ENCODE data around the gene REXO4. TPM values are rescaled to one million over a fixed set of nuclear protein-coding genes. Genes with fewer than 3 reads are reported as not detected.

The REXO4 gene
- total and polyA plus RNA-seq, 2 of the 4 experiments (the other 2 are of a cell fraction), result 16.1 to 21.8 TPM

DNA sequence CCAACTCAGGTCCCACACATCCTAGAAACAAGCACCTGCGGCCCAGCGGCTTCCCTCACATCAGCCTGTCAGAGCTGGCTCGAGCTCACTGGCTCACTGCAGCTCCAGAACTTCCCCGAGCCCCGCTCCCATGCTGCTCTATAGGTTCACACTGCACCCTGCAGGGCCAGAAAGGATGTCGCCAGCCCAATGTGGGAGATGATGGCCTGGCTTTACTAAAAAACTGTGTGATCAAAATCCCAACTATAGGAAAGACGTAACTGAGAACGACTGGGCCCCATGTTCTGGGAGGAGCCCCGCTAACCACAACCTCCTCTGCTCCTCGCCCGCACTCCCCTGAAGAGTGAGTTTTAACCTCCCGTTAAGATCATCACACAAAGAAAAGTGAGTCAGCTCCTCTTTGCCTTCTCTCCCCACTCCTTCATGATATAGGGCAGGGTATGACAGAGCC, 46.5 kb downstream of the REXO4 start:
- no peak overlapping the region for H2AK9ac ChIP-seq (replicated peaks; ENCODE audit: low read depth, low read length, poor library complexity)
- no peak overlapping the region for H3K23ac ChIP-seq (ENCODE audit: low read depth, low read length)
- no peak overlapping the region for H2BK20ac ChIP-seq (ENCODE audit: low read depth, low read length)
- H4K8ac ChIP-seq (ENCODE audit: low read depth in 2 of 2, low read length in 2 of 2), result no peak overlapping the region
- BruUV-seq (replicated peaks), result no TSS peak
- H3K36me3 ChIP-seq (ENCODE audit: control insufficient read depth, insufficient read depth, low read length), result peaks cover 61% of the 10 kb centered on the region
- H2AK5ac ChIP-seq (ENCODE audit: low read depth, low read length), result no peak overlapping the region
- H3K4me2 ChIP-seq (ENCODE audit: low read depth, low read length), result peak overlapping the region; percentile 9; the same call in 1 of the 2 replicates
- H3K56ac ChIP-seq (ENCODE audit: extremely low read depth, insufficient read depth, low read length), result no peak overlapping the region
- no peak overlapping the region for H3K27ac ChIP-seq (ENCODE audit: insufficient read depth, low read length)
- no peaks in the 10 kb centered on the region for H3K9me3 ChIP-seq (ENCODE audit: control insufficient read depth, insufficient read depth, low read length)
- H3K4me3 ChIP-seq (ENCODE audit: insufficient read depth, low read depth, low read length), result no peak overlapping the region
- H2AFZ ChIP-seq (replicated peaks; ENCODE audit: low read length, poor library complexity), result no peak overlapping the region
- ATAC-seq (ENCODE audit: low read depth) (no peak), DNase-seq (no peak)
- no peaks in the 10 kb centered on the region for H3K27me3 ChIP-seq (ENCODE audit: control insufficient read depth, insufficient read depth, low read length)
- CTCF ChIA-PET, result no interaction called here
- no peak overlapping the region for H3K9ac ChIP-seq (ENCODE audit: low read depth, low read length)
- H3K79me1 ChIP-seq (ENCODE audit: low read depth in 1 of 2, low read length in 2 of 2), result peaks cover 7 to 55% of the 10 kb centered on the region in 2 experiments
- intact Hi-C loops (cut with micrococcal nuclease), result no loop called here
- no peak overlapping the region for H4K91ac ChIP-seq (ENCODE audit: insufficient read depth, low read depth, low read length)
- H4K20me1 ChIP-seq (ENCODE audit: insufficient read depth, low read length), result peaks cover 90% of the 10 kb centered on the region
- TF ChIP-seq, protein P1, sequence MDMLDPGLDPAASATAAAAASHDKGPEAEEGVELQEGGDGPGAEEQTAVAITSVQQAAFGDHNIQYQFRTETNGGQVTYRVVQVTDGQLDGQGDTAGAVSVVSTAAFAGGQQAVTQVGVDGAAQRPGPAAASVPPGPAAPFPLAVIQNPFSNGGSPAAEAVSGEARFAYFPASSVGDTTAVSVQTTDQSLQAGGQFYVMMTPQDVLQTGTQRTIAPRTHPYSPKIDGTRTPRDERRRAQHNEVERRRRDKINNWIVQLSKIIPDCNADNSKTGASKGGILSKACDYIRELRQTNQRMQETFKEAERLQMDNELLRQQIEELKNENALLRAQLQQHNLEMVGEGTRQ (IDR thresholded peaks at IDR 0.05; ENCODE audit: low read depth, low read length), result no peak
- TF ChIP-seq NFE2L2 (IDR thresholded peaks at IDR 0.05; ENCODE audit: low read depth, low read length) (no peak), MAZ (IDR thresholded peaks at IDR 0.05; ENCODE audit: borderline replicate concordance, low read depth, low read length) (no peak), CHD1 (IDR thresholded peaks at IDR 0.05; ENCODE audit: low read depth, low read length) (no peak), POLR2A (IDR thresholded peaks at IDR 0.05; ENCODE audit: low read depth, low read length) (no peak), RCOR1 (IDR thresholded peaks at IDR 0.05; ENCODE audit: insufficient replicate concordance, low read length) (no peak)
- TF ChIP-seq, protein P2, sequence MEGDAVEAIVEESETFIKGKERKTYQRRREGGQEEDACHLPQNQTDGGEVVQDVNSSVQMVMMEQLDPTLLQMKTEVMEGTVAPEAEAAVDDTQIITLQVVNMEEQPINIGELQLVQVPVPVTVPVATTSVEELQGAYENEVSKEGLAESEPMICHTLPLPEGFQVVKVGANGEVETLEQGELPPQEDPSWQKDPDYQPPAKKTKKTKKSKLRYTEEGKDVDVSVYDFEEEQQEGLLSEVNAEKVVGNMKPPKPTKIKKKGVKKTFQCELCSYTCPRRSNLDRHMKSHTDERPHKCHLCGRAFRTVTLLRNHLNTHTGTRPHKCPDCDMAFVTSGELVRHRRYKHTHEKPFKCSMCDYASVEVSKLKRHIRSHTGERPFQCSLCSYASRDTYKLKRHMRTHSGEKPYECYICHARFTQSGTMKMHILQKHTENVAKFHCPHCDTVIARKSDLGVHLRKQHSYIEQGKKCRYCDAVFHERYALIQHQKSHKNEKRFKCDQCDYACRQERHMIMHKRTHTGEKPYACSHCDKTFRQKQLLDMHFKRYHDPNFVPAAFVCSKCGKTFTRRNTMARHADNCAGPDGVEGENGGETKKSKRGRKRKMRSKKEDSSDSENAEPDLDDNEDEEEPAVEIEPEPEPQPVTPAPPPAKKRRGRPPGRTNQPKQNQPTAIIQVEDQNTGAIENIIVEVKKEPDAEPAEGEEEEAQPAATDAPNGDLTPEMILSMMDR (conservative IDR thresholded peaks at IDR 0.05; ENCODE audit: low read depth, low read length), result no peak
- POLR2A ChIA-PET (ENCODE audit: unreplicated experiment), result no interaction called here
- peaks cover 12% of the 10 kb centered on the region for H3K4me1 ChIP-seq (ENCODE audit: control insufficient read depth, insufficient read depth, low read length)
- no peak overlapping the region for H3K4ac ChIP-seq (ENCODE audit: low read depth, low read length)
- no peak overlapping the region for H3K14ac ChIP-seq (replicated peaks; ENCODE audit: low read depth, low read length)
- in situ Hi-C loops (cut with MboI; ENCODE audit: low sequenced_read_pairs), result no loop called here
- dilution Hi-C loops (cut with HindIII; ENCODE audit: low sequenced_read_pairs, unreplicated experiment), result no loop called here
- no peak overlapping the region for H2BK120ac ChIP-seq (ENCODE audit: low read depth, low read length)
- H2BK5ac ChIP-seq (ENCODE audit: low read depth, low read length, poor library complexity, severe bottlenecking), result no peak overlapping the region
- H3K18ac ChIP-seq (ENCODE audit: low read depth, low read length), result no peak overlapping the region
- H2BK15ac ChIP-seq (ENCODE audit: low read depth, low read length), result no peak overlapping the region
- 83% methylated on average over 3 of the region's 12 CpGs; no CpG with 5 or more reads in 1 of the 2 experiments for WGBS, 2 experiments (ENCODE audit: extremely low coverage in 2 of 2, insufficient read length in 1 of 2)
- no peak overlapping the region for H4K5ac ChIP-seq (ENCODE audit: low read depth, low read length)
- H3K9me1 ChIP-seq (ENCODE audit: insufficient read depth, low read length), result peaks cover 32% of the 10 kb centered on the region
